GM18870 (cell line): ENCODE data around the gene SPAST.
"Not testable (repeated sequence)": the region's sequence is repeated elsewhere in the genome, so short reads cannot be mapped to it uniquely, and the experiment has no call there.

ENCODE experiments used
- ATAC-seq: cut with Tn5 transposase; IDR thresholded peaks from one replicate; pipeline ENCODE4 v1.9.1; 2021; ENCODE audit warnings: moderate library complexity; ENCODE audit not compliant: unreplicated experiment

The SPAST gene, protein sequence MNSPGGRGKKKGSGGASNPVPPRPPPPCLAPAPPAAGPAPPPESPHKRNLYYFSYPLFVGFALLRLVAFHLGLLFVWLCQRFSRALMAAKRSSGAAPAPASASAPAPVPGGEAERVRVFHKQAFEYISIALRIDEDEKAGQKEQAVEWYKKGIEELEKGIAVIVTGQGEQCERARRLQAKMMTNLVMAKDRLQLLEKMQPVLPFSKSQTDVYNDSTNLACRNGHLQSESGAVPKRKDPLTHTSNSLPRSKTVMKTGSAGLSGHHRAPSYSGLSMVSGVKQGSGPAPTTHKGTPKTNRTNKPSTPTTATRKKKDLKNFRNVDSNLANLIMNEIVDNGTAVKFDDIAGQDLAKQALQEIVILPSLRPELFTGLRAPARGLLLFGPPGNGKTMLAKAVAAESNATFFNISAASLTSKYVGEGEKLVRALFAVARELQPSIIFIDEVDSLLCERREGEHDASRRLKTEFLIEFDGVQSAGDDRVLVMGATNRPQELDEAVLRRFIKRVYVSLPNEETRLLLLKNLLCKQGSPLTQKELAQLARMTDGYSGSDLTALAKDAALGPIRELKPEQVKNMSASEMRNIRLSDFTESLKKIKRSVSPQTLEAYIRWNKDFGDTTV

DNA sequence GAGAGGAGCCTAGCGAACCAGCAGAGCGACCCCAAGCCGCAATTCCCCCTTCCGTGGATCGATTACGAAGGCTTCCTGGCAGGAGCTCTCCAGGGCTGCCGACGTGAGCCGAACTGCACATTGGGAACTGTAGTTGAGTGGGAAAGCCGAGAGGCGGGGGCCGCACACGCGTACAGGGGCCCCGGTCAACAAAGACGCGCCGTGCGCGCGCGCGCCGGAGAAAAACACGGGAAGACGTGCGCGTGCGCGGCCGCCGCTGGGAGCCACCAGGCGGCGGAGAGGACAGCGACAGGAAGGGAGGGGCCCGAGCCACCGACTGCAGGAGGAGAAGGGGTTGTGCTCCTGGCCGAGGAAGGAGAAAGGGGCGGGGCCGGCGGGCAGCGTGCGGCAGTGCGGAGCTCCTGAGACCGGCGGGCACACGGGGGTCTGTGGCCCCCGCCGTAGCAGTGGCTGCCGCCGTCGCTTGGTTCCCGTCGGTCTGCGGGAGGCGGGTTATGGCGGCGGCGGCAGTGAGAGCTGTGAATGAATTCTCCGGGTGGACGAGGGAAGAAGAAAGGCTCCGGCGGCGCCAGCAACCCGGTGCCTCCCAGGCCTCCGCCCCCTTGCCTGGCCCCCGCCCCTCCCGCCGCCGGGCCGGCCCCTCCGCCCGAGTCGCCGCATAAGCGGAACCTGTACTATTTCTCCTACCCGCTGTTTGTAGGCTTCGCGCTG is at the start of gene SPAST:
Gene SPAST (plus strand): TSS at position 247 of the 711 bp plus-strand sequence. CDS start 276 bp downstream, at position 523.
- peak; percentile 91 for ATAC-seq

DNA sequence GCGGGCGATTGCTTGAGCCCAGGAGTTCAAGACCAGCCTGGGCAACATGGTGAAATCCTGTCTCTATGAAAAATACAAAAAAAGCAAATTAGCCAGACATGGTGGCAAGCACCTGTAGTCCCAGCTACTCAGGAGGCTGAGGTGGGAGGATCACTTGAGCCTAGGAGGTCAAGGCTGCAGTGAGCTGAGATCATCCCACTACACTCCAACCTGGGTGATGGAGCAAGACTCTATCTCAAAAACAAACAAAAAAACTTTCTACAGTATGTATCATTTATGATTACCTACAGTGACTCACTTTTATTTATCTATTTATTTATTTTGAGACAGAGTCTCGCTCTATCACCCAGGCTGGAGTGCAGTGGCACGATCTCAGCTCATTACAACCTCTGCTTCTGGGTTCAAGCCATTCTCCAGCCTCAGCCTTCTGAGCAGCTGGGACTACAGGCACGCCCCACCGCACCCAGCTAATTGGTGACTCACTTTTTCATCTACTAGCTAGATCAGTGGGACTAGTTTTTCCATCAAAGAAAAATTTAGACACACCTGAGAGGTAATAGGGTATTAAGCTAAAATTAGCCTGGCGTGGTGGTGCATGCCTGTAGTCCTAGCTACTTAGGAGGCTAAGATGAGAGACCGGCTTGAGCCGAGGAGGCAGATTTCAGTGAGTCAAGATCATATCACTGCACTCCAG is 44.4 kb upstream of the SPAST start:
- not testable (repeated sequence) for ATAC-seq

DNA sequence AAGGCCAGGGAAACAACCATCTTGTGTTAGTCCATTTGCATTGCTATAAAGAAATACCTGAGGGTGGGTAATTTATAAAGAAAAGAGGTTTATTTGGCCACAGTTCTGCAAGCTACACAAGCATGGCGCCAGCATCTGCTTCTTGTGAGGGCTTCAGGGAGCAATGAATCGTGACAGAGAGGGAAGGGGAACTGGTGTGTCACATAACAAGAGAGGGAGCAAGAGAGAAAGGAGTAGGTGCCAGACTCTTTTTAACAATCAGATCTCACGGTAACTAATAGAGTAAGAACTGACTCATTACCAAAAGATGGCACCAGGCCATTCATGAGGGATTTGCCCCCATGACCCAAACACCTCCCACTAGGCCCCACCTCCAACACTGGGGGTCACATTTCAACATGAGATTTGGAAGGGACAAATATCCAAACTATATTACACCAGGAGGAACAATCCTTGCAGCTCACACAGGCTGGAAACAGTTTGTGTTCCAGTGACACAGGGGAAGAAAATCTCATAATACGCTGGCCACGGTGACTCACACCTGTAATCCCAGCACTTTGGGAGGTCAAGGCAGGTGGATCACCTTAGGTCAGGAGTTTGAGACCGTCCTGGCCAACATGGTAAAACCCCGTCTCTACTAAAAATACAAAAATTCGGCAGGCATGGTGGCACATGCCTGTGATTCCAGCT is 29.0 kb upstream of the SPAST start:
- not testable (repeated sequence) for ATAC-seq

DNA sequence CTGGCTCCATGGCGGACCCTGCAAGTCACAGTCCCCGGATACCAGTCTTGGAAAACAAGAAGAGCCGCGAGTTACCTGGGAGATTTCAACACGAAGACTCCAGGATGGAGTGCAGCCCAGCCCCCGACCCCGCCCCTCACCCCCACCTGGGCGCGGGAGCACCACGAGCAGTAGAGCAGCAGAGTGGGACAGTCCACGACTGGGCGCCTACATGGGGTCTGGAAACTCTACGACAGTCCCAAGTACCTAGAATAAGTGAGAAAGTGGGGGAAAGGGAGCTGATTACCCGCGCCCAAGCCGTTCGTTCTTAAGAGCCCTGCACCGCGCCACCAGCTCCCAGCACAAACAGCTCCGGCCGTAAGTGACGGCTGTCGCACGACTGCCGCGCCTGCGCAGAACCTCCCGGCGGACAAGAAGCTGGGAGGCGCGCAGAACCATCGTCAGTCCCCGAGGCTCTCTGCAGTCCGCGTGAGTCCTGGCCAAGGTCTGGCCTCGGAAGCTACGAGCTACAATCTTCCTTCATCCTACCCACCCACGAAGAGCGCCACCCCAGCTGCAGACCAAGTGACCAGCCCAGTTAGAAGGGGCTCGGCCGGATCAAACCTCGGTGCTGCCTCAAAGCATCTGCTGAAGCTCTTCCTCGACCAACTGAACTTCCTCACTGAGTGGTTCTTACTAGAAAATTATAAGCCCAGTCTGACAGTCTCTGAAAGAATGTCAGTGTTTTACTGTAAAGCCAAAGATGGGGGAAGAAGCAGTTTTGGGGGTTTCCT is 23.7 kb upstream of the SPAST start, which contains the start of gene DPY30:
Gene DPY30 (minus strand): TSS at position 359 of the 773 bp plus-strand sequence. CDS start 349 bp downstream, at position 10.
- ATAC-seq = peak; percentile 71

DNA sequence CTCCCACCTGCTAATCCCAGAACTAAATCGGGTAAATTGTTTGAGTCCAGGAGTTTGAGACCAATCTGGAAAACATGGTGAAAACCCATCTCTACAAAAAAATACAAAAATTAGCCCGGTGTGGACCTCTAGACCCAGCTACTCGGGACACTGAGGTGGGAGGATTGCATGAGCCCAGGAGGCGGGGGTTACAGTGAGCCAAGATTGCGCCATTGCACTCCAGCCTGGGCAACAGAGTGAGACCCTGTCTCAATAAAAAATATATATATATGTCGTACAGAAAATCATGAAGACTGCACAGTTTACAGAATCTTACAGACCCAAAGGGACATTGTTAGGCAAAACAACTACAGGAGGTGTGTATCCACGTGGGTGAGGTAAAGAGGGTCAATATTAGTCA is 19.8 kb upstream of the SPAST start:
- ATAC-seq = no peak

DNA sequence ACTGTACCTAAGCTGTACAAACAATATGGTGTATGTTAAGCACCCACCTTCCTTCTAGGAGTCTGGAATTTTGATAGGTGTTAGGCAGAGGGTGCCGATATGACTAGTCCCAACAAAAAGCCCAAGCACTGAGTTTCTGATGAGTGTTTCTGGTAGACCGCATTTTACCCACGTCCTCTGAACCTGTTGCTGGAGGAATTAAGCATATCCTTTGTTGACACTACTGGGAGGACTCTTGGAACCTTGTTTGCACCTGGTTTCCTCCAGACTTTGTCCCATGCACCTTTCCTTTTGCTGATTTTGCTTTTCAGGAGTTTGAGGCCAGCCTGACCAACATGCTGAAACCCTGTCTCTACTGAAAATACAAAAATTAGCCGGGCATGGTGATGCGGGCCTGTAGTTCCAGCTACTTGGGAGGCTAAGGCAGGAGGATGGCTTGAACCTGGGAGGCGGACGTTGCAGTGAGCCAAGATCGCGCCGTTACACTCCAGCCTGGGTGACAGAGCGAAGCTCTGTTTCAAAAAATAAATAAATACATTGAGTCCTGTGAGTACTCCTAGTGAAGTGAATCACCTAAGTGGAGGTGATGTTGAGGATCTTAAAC is 11.4 kb upstream of the SPAST start:
- ATAC-seq = no peak

DNA sequence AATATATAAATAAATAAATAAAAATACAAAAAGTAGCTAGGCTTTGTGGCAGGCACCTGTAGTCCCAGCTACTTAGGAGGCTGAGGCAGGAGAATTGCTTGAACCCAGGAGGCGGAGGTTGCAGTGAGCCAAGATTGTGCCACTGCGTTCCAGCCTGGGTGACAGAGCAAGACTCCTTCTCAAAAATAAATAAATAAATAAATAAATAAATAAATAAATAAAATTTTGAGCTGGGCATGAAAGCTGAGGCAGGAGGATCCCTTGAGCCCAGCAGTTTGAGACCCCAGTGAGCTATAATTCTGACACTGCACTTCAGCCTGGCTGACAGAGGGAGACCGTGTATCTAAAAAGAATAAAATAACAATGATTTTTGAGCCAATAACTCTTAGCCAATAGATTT is 8.8 kb upstream of the SPAST start:
- not testable (repeated sequence) for ATAC-seq

DNA sequence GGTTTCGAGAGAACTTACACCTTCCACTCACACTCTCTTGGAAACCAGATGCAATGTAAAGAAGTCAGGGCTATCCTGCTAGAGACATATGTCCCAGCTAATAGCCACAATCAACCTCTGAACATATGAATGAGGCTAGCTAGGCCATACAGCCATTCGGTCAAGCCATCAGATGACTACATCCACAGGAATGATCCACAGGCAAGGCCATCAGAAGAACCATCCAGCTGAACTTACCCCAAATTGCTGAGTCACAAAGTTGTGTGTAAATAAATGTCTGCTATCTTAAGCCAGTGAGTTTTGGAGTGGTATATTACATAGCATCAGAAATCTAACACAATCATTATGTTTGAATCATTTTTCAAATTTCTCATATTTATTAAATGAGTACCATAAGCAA is 5.2 kb upstream of the SPAST start:
- ATAC-seq = no peak

DNA sequence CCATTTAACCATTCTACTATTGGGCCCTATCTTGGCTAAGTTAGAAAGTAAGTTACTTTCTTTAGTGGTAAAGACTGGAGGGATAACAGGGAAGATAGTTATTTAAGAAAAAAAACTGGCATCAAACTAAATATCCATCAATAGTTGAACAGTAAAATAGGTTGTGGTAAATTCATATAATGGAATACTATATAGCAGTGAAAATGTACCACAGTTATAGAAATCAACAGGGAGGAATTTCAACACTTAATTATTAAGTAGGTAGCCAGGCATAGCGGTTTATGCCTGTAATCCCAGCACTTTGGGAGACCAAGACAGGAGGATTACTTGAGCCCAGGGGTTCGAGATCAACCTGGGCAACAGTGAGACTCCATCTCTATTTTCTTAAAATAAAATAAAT is 3.1 kb upstream of the SPAST start:
- ATAC-seq = no peak

DNA sequence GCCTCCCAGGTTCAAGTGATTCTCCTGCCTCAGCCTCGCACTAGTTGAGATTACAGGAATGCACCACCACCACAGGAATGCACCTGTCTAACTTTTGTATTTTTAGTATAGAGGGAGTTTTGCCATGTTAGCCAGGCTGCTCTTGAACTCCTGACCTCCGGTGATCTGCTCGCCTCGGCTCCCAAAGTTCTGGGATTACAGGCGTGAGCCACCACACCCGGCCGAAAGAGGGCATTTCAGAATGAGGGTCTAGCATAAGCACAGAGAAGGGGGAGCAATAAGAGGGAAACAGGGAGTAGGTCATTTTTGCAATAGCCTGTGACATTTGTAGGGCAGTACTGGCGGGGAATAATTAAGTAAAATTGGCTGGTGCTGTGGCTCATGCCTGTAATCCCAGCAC is 1.9 kb upstream of the SPAST start:
- no peak for ATAC-seq

DNA sequence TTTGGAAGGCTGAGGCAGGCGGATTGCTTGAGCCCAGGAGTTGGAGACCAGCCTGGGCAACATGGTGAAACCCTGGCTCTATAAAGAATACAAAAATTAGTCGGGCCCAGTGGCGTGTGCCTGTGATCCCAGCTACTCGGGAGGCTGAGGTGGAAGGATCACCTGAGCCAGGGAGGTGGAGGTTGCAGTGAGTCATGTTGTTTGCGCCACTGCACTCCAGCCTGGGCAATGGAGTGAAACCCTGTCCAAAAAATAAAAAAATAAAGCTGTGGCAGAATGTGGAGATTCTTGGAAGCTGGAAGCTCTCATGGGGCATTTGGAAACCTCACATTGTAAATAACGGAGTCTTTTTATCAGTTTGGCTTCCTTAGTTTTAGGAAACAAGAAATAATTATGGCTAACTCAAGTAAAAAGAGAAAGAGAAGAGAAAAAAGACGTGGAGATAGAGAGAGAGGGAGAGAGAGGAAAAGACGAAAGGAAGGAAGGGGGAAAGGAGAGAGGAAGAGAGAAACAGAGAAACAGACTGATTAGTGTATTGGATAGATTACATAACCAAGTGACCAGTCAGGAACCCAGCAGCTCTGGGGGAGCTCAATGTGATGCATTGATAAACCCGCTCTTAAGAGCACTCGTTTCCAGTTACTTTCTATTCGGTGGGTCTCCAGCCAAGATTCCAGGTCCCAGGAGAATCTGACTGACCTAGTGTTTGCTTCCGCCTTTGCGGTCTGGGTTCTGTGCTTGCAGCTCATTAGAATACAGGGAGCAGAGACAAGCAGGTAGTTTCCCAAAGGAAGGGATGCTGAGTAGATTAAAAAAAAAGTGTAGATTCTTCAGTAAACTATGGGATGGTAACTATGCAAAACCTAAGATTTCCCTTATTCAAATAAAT is 1.1 kb upstream of the SPAST start:
- ATAC-seq = no peak

DNA sequence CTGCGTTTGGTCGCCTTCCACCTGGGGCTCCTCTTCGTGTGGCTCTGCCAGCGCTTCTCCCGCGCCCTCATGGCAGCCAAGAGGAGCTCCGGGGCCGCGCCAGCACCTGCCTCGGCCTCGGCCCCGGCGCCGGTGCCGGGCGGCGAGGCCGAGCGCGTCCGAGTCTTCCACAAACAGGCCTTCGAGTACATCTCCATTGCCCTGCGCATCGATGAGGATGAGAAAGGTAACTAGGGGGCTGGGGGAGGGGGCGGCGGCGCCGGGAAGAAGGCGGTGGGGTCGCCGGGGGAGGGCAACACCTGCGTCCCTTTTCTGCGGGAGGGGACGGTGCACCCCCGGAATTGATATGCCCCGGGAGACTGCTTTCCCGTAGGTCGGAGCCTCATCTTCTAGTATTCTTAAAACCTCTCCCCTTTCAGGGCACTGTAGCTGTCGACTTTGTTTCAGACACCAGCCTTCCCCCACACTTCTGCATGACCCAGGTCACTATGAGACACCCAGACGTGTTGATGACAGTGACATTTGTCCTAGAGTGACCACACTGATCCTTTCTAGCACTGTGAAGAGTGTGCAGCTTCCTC is 755 bp downstream of the SPAST start:
- ATAC-seq = peak; percentile 2

DNA sequence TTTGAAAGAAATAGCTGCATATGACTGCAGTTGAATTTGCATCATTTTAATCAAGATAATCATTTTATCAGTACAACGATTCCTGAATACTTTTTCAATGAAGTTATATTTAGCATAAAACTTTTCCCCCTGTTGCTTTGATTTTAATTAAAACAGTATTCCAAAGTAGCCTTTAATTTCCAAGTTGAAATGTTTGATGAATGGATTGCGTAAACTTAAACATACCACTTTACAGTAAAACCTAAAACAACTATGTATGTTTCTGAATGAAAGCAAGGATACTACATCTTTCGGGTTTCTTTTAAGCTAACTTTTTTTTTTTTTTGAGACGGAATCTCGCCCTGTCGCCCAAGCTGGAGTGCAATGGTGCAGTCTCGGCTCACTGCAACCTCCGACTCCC is 1.4 kb downstream of the SPAST start:
- ATAC-seq = no peak

DNA sequence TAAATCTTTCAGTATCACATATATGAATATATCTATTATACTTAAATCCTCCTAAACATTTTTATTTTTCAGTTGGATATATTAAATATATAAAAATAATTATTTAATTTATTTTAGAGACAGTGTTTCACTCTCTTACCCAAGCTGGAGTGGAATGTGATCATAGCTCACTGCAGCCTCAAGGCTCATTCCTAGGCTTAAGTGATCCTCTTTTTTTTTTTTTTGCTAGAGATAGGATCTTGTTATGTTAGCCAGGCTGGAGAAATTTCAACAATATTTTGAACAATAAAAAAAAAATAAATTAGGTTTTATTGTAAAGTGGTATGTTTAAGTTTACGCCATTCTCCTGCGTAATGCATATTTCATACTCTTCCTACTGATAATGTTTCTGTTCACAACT is 4.2 kb downstream of the SPAST start:
- no peak for ATAC-seq

DNA sequence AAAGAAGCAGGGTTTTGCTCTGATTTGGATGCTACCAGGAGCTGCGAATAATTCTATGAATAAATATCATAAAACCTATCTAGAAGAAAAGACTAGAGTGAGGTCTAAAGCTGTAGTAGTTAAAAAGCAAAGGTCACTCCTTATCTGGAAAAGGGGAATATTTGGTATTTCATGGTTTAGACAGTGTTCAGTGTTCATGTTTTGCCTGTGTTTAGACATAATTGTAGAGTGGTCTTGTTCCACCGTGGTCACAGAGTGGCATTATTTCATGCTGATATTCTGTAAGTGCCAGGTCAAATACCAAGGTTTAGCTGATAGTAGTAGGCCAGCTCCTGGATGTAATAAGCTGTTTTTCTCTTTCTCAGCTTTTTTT is 10.8 kb downstream of the SPAST start:
- no peak for ATAC-seq

DNA sequence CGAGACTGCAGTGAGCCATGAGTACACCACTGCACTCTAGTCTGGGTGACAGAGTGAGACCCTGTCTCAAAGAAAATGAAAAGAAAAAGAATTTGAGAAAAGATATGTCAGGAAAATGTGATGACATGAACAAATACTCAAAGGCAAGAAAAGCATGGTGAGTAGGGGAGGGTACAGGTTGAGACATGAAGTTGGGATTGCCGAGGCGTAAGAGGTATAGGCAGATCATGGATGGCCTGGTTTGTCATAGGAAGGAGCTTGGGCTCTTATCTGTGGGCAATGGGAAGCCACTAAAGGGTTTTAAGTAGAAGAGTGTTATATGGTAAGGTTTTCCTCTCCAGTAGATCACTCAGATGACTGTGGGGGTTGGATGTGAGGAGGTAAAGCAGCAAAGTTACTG is 32.3 kb downstream of the SPAST start:
- no peak for ATAC-seq

DNA sequence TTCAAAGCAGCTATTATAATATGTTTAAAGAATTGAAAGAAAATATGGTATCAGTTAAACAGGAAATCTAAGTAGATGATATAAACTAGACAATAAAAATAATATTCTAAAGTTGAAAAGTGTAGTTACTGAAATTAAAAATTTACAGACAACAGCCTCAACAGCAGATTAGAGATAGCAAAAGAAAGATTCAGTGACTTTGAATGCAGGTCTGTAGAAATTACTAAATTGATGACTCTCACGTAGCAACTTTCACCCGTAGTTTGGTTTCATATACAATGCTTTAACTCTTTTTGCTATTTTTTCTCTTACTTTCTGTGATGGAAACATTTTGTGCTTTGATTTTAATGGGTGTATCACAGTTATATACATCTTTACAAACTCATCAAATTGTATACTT is 44.8 kb downstream of the SPAST start:
- ATAC-seq = no peak

DNA sequence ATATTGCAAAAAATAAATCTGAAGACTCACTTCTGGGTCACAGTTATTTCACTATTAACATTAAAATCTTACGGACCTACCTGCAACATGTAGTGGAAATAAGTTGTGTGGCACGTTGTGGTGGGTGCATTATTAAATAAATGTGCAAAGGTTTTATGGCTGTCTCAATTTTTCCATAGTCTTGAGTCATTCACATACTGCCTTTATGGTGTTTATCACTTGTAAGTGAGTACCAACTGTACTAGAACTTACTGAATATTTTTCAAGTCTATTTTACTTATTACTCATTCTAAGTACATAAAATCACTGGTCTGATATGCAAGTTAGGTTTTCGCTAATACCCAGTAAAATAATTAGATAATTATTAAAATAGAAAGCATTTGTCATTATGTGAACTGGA is 54.7 kb downstream of the SPAST start:
- no peak for ATAC-seq
